Measurements from ENCODE around the gene NREP.

DNA sequence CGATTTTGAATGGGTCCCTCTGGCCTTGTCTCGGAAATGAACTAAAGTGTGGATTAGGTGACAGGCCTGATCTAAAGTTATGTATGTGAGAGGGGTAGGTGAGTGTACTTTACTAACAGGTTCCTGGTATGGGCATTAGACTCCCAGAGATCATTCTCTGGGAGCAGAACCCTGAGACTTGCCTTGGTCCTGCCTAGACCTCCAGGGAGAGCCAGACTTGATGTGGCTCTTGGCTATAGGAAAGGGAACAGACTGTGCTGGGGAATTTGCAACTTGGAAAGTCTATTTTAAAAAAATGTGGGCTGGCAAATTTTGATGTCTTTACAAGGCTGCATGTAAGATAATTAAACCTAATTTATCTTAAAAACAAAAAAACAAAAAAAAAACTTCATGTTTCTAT is 49.8 kb upstream of the NREP start:
- TF ChIP-seq POLR2A (IDR thresholded peaks at IDR 0.05; ENCODE audit: low read length) (no peak), GATA1 (IDR thresholded peaks at IDR 0.05; ENCODE audit: low read depth, low read length) (no peak)

Measured in erythroblast (primary cell).